Measurements from ENCODE around the gene TBC1D13. TPM values are rescaled to one million over a fixed set of nuclear protein-coding genes. Genes with fewer than 3 reads are reported as not detected.
A peak's percentile ranks its signal among the peaks of the same experiment; 100 is the strongest.

The TBC1D13 gene
- total and polyA plus RNA-seq, 2 of the 13 experiments (the other 11 are each of a cell fraction or from before 2014, with no cell fraction given) = 17.9 to 19.7 TPM

- TF ChIP-seq TEAD3 (CRISPR knock-in tag; optimal IDR thresholded peaks at IDR 0.05; ENCODE audit: borderline replicate concordance) = peak; percentile 67
- TF ChIP-seq ZSCAN5A (CRISPR knock-in tag; IDR thresholded peaks at IDR 0.05; ENCODE audit: borderline replicate concordance) = no peak
- TF ChIP-seq ZBTB8A (CRISPR knock-in tag; IDR thresholded peaks at IDR 0.05; ENCODE audit: borderline replicate concordance, low read depth) = peak; percentile 81; the same call in 1 of the 2 replicates
- no peak for TF ChIP-seq FOXP1 (IDR thresholded peaks at IDR 0.05)
- no peak for TF ChIP-seq FOXP1 (CRISPR knock-in tag; IDR thresholded peaks at IDR 0.05)
- peak; percentile 50; the same call in 1 of the 2 replicates for TF ChIP-seq TFE3 (CRISPR knock-in tag; IDR thresholded peaks at IDR 0.05)
- peak; percentile 56 for TF ChIP-seq PATZ1 (CRISPR knock-in tag; IDR thresholded peaks at IDR 0.05)
- TF ChIP-seq SNRNP70 (IDR thresholded peaks at IDR 0.05; ENCODE audit: low read depth, low read length) = no peak
- TF ChIP-seq ZSCAN25 (CRISPR knock-in tag; IDR thresholded peaks at IDR 0.05) = no peak; the same call in 1 of the 2 replicates
- no peak for TF ChIP-seq CENPBD1 (CRISPR knock-in tag; IDR thresholded peaks at IDR 0.05; ENCODE audit: borderline replicate concordance, low read depth)
- TF ChIP-seq ZFYVE20 (CRISPR knock-in tag; IDR thresholded peaks at IDR 0.05; ENCODE audit: borderline replicate concordance, low read depth) = peak; percentile 86; the same call in 1 of the 2 replicates
- no peak for TF ChIP-seq AFF4 (CRISPR knock-in tag; IDR thresholded peaks at IDR 0.05)
- no peak; the same call in 1 of the 2 replicates for TF ChIP-seq PRDM4 (CRISPR knock-in tag; IDR thresholded peaks at IDR 0.05; ENCODE audit: borderline replicate concordance)
- no peak for TF ChIP-seq ZNF674 (CRISPR knock-in tag; IDR thresholded peaks at IDR 0.05; ENCODE audit: low read depth)
- TF ChIP-seq HMG20A (CRISPR knock-in tag; IDR thresholded peaks at IDR 0.05; ENCODE audit: borderline replicate concordance) = no peak
- no peak; the same call in 1 of the 2 replicates for TF ChIP-seq KLF15 (CRISPR knock-in tag; IDR thresholded peaks at IDR 0.05; ENCODE audit: borderline replicate concordance)
Observed at GRCh38 chr9:128829477-128830251, 42.6 kb downstream of the TBC1D13 start, which contains the start of gene SPOUT1 (continued).
